Measurements from ENCODE around the gene UQCC2.

Gene UQCC2

DNA sequence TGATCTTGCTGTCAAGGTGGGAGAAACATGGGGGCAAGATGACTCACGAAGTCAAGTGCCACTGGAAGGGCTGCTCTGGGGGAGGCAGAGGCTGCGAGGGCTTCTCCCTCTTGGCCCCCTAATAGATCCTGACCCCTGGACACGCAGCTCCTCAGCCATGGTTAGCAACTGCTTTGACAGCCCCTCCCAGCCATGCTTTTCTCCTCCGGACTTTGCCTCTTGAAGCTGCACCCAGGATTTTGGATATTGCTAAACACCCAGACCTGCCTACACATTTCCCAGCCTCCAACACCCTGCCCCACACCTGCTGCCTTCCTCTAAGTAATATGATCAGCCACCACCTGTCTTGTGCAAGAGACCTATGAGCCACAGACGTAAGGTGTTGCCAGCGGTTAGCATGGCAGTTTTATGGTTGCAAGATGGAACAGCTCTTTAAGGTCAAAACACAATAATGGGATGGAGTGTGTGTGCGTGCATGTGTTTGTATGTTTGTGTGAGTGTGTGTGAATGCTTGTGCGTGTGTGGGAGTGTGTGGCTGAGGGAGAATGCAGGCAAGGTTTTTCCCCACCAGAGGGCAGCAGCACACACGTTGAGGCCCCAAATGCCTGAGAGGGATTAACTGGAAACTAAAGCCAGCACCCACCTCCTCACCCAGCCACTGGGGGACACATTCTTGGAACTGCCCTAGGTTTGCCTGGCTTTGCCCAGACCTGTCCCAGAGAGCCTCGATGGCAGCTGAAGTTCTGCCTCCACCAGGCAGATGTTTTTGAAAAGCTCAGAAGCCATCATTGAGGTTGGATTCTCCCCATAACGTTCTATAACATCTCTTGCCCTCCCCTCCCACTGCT is 32.7 kb upstream of the UQCC2 start:
- peak; percentile 67 for DNase-seq (ENCODE audit: low spot score)

- DNase-seq (ENCODE audit: low spot score), result no peak
These were observed 31.3 kb upstream of the UQCC2 start for GRCh38 chr6:33742837-33743236.

DNA sequence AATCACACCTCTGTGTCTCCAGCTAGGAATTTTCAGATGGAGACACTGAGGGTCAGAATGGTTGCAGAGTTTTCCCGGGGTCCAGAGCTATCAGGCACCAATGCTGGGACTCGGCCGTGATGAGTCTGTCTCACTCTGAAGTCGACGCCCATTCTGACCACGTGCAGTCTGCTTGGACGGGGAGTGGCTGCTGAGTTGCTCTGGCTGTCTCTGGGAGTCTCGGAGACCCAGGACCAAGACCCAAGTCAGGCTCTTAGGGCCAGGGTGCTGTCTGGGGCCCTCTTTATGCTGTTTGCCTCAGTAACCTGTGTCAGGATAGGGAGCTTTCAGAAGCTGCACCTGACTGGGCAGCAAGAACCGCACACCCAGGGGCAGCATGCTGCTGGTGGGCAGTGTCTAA is 30.6 kb upstream of the UQCC2 start:
- DNase-seq (ENCODE audit: low spot score), result no peak

DNA sequence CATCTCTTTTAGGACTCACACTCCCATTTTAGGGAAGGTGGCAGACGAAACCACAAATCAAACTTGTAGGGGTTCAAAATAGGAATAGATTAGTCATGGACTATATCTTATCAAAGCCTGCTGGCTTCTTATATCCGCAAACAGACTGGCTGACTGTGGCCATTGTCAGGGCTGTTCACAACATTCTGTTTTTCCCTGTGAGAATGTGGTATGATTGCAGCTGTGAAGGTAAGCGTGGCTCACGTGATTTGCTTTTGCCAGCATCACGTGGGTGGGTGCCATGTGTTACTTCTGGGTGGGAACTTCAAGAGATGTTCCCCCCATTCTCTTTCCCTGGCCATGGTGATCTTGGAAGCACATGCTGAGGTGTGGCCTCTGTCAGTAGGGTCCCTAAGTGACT is 29.3 kb upstream of the UQCC2 start:
- DNase-seq (ENCODE audit: low spot score), result no peak

GRCh38 chr6:33740204-33740608 is 28.7 kb upstream of the UQCC2 start:
- DNase-seq (ENCODE audit: low spot score), result no peak

- no peak for DNase-seq (ENCODE audit: low spot score)
These were observed 28.1 kb upstream of the UQCC2 start for GRCh38 chr6:33739571-33739970.

DNA sequence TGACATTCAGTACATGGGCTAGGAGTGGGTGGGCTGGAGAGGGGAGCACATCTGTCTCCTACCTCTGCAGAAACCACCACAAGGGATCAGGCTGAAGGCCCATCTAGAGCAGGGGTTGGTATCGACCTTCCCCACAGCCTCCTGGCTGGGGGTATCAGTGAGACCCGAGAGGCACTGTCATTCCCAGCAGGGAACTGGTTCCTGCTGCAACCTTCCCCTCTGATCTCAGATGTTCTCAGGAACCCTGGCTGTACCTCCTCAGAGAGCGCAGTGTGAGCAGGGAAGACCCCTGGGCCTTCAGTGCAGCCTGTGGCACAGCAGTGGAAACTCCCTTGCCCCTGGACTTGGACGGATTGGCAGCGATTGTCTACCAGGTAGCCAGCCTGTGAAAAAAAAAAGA is 27.4 kb upstream of the UQCC2 start:
- no peak for DNase-seq (ENCODE audit: low spot score)

GRCh38 chr6:33738153-33738552 is 26.7 kb upstream of the UQCC2 start:
- DNase-seq (ENCODE audit: low spot score), result no peak

- DNase-seq (ENCODE audit: low spot score), result no peak
These were observed 25.9 kb upstream of the UQCC2 start for GRCh38 chr6:33737267-33738026.

DNA sequence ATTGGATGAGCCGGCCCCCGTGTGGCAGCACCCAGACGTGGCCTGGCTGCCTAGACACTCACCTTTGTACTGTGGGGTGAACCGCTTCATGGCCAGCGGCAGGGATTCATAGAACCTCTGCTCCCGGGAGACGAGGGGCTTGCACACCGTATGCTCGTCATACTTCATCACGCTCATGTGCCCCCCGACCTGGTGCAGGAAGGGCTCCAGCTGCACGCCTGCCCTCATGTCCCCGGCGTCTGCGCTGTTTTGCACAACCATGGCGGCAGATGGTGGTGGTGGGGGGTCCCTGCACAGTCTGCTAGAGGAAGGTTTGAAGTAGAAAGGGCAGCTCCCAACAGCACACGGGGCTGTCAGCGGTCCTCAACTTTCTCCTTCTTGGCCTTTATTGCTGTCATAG is 23.7 kb upstream of the UQCC2 start:
- DNase-seq (ENCODE audit: low spot score), result no peak

DNA sequence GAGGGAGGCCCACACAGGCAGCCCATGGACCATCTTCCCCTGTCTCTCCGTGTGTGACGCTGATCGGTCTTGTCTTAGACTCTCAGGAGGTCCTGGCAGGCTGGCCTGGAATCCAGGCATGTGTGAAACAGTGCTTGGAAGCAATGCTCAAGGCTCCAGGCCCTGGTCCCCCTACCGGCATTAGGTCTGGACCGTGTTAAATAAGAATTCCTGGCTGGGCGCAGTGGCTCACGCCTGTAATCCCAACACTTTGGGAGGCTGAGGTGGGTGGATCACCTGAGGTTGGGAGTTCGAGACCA is 22.2 kb upstream of the UQCC2 start:
- DNase-seq (ENCODE audit: low spot score), result no peak

GRCh38 chr6:33732817-33733708 is 21.6 kb upstream of the UQCC2 start:
- no peak for DNase-seq (ENCODE audit: low spot score)

DNA sequence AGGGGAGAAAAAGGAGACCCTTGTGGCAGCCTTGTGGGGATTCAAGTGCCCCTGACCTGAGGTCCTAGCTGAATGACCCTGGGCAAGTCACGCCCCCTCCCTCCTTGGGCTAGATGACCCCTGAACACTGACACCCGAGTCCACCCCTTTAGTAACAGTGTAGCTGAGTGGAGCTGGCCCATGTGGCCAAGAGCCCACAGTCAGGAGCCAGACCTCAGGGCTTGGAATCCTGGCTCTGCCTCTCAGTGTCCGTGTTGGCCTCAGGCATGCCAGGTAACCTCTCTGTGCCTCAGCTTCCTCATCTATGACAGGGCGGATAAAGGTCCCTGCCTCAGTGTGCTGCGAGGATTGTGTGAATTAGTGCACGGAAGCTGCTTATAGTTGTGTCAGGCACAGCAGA is 20.9 kb upstream of the UQCC2 start:
- no peak for DNase-seq (ENCODE audit: low spot score)

- DNase-seq (ENCODE audit: low spot score), result no peak
These were observed 20.3 kb upstream of the UQCC2 start for GRCh38 chr6:33731751-33732282.

DNA sequence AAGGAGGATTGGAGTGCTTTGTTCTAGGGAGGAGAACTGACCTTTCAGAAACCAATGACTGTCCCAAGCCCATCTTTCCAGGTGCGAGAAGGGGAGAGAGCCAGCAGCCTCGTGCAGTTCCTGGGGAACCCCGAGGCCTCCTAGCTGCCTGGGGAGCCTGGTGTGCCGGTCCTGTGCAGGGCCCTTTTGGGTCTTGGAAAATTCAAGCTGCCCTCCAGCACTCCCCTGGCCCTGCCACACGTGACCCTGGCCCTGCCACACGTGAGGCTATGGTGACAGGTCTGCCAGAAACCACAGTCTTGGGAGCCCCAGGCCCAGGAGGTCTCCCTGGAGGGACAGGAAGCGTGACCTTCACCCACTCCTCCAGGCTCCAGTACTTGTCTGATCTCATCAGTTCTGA is 19.5 kb upstream of the UQCC2 start:
- no peak for DNase-seq (ENCODE audit: low spot score)

DNA sequence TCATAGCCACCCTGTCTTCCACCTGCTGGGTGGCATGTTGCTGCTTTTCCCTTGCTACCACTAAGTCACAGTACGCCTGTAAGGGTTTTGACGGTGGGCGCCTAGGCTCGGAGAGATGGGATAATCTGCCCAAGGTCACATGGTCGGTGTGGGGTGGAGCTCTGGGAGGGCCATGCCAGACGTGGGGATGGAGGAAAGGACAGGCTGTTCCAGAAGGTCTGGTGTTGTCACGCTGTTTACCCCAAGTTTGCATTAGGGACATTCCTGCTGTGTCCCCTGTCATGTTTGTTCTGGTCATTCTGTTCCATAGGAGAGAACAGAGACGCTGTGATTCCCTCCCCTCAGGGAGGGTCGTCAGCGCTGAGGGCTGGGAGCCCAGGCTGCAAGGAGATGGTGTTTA is 19.1 kb upstream of the UQCC2 start:
- no peak for DNase-seq (ENCODE audit: low spot score)

GRCh38 chr6:33729059-33729458 is 17.6 kb upstream of the UQCC2 start:
- no peak for DNase-seq (ENCODE audit: low spot score)

- no peak for DNase-seq (ENCODE audit: low spot score)
These were observed 16.9 kb upstream of the UQCC2 start for GRCh38 chr6:33728438-33728837.

DNA sequence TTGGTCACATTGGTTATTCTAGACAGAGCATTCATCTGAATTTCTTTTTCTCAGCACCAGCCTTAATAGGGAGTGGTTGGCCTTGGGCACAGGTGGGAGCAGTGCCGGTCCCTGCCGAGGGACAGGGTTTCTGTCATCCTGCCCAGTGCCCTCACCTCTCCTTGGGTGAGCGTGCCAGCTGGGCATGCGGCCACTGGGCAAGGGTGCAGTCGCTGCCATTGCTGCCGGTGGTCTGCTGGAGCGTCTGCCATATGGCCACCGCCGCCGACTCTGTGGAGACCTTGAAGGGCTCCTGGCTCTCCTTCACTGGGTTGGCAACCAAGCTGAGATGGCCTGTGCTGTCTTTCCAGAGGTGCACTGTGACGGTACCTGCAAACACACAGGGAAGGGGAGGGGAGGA is 16.4 kb upstream of the UQCC2 start:
- no peak for DNase-seq (ENCODE audit: low spot score)

- no peak for DNase-seq (ENCODE audit: low spot score)
These were observed 15.6 kb upstream of the UQCC2 start for GRCh38 chr6:33727126-33727525.

- no peak for DNase-seq (ENCODE audit: low spot score)
These were observed 15.2 kb upstream of the UQCC2 start for GRCh38 chr6:33726696-33727095.

- no peak for DNase-seq (ENCODE audit: low spot score)
These were observed 14.6 kb upstream of the UQCC2 start for GRCh38 chr6:33725891-33726673.

All from kidney capillary endothelial cell (primary cell).